Stimulated activated CD4-positive, alpha-beta T cell treated with anti-CD3 and anti-CD28 coated beads, TNF-alpha, amount 100 ng/mL, for 48 hours (primary cell): ENCODE measurements around the gene PRSS22.
A peak's percentile ranks its signal among the peaks of the same experiment; 100 is the strongest.

Experiments used
- DNase-seq, 3 donors: peaks; one replicate each; pipeline ENCODE4 v3.0.0-alpha.2; 2020; ENCODE audit warnings: low read depth in 3 of 3

The PRSS22 gene

DNA sequence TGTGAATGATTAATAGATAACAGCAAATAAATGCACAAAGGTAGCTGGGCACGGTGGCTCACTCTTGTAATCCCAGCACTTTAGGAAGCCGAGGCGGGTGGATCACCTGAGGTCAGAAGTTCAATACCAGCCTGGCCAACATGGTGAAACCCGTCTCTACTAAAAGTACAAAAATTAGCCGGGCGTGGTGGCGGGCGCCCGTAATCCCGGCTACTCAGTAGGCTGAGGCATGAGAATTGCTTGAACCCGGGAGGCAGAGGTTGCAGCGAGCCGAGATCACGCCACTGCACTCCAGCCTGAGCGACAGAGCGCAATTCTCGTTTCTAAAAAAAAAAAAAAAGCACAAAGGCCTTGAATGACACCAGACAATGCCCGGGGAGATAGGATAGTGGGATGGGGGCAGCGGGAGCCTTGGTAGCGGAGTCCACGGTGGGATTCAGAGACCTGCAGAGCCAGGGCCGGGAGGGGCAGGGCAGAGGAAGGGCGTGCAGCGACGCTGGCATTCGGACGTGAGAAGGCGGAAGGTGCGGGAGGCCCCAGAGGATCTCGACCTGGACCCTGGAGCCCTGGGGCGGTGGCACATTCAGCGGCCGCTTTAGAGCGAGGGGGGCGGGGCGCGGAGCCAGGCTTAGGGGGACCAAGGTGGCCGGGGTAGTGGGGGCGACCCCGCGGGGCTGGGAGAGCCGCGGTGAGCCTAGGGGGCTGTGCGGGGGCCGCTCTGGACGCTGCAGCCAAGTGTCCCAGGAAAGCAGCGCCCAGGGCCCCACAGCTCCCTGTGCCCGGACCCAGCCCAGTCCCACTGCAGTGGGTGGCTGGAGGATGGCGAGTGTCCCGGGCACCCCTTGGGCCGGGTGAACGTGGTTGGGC, 24.0 kb upstream of the PRSS22 start:
- DNase-seq: no peak

- DNase-seq: no peak
Observed at GRCh38 chr16:2879854-2880508, 22.0 kb upstream of the PRSS22 start.

DNA sequence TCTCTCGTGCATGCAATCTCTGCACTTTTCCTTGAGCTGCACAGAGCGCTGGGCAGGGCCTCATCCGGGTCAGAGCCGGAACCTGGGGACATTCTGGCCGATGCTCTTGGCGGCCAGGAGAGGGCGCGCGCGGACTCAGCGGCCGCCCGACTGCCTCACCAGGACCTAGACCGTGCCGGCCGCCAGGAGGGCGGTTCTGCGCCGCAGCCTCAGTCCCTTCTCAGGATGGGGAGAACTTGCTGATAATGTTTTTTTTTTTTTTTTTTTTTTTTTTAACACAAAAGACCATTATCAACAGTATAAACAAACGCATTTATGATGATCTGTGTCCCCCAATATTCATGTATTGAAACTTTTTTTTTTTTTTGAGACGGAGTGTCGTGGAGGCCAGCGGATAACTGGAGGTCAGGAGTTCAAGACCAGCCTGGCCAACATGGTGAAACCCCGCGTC, 17.0 kb upstream of the PRSS22 start:
- DNase-seq: peak; percentile 37 to 58 (median 46)

DNA sequence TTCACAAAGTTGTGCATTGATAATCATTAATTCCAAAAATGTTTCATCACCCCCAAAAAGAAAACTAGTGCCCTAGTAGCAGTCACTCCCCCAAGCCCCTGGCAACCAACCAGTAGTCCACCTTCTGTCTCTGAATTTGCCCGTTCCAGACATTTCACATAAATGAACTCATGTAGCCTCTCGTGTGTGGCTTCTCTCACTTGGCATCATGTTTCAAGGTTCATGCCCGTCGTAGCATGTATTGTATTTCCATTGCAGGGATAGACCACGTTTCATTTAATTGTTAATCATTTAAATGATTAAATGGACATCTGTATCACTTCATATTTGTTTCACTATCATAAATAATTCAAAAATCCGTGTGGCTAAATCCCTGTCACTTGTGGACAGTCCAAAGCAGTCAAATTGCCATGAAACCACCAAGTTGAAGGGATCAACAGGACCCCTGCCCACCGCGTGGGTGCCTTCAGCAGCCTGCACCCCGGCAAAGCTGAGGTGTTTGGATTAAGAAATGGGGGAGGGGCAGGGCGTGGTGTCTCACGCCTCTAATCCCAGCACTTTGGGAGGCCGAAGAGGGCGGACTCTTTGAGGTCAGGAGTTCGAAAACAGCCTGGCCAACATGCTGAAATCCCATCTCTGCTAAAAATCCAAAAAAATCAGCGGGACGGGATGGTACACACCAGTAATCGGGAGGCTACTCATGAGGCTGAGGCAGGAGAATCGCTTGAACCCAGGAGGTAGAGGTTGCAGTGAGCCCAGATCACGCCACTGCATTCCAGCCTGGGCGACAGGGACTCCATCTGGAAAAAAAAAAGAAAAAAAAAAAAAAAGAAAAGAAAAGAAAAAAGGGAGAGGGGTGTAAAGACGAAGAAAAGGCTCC, 16.3 kb upstream of the PRSS22 start:
- no peak for DNase-seq

- no peak for DNase-seq
Observed at GRCh38 chr16:2871926-2872325, 14.0 kb upstream of the PRSS22 start.

DNA sequence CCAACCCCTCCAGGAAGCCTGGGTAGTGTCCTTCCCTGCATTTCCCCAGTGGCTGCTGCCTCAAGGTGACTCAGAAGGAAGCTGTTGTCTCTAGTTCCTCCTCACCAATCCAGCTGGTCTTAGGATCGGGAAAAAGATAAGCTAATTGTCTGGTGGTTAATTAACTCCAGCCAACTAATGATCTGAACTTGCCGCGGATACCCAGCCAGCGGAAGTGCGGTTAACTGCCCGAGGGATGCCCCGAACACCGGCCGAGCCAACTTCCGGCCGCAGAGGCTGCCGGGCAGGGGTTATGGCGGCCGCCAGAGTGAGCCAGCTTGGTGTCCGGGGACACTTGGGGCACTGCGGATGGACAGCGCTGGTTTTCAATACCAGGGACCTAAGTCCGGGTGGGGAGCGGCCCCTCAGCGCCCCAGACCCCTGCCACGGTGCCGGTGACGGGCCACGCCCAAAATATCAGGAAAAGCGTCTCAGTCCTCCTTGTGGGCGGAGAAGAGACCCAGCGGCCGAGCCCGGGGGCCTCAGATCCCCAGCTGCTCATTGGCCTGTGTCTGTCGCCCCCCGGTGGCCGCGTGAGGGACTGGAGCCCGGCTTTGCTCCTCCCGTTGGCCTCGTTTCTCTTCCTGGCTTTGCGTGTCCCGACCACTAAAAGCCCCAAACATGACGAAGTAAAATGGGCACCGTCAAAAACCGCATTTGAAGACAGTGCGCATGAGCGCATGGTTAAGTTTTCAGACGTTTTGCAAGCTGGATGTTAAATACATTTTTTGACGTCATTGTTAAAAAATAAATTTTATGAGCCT, 10.2 kb upstream of the PRSS22 start:
- DNase-seq: peak; percentile 90 to 96 (median 95)

DNA sequence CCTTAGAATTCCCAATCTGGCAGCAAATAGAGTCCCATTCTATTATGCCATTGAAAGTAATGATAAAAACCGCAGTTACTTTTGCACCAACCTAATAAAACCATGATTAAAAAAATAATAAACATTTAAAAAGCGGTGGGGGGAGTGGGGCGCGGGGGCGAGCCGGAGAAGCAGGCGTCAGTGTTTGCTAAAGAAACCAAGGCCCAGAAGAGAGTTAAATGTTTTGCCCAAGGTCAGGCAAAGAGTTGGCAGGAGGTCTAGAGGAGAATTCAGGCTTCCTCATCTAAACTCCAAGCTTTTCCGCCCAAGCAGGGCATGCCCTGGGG, 9.7 kb upstream of the PRSS22 start:
- DNase-seq: no peak

- DNase-seq: no peak
Observed at GRCh38 chr16:2866431-2866830, 8.5 kb upstream of the PRSS22 start.

- no peak for DNase-seq
Observed at GRCh38 chr16:2865651-2866050, 7.7 kb upstream of the PRSS22 start.

DNA sequence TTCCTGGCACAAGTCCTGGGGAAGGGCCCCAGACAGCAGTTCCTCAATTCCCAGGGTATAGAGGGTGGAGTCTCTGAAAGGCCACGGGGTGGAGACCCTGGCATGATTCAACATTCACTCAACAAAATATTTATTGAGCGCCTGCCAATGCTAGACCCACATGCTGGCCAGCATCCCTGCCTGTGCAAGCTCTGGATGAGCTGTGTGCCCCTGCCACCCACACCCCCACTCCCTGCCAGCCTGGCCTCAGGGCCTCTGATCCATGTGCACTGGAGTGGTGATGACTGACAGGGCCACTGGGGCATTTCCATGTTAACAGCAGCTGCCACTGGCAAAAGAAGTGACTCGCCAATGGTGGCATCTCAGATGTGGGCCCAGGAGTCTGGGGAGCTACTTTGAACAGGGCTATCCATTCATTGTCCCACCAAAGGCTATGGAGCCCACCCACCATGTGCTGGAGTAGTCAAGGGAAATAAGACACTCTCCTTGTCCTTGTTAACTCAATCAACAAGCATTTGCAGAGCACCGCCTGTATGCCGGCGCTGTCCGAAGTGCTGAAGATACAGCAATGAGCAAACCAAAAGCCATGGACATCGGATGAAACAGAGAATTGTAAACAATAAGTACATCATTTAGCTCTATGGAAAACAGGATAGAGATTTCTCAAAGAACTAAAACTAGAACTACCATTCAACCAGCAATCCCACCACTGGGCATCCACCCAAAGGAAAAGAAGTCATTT, 3.0 kb upstream of the PRSS22 start:
- no peak for DNase-seq

DNA sequence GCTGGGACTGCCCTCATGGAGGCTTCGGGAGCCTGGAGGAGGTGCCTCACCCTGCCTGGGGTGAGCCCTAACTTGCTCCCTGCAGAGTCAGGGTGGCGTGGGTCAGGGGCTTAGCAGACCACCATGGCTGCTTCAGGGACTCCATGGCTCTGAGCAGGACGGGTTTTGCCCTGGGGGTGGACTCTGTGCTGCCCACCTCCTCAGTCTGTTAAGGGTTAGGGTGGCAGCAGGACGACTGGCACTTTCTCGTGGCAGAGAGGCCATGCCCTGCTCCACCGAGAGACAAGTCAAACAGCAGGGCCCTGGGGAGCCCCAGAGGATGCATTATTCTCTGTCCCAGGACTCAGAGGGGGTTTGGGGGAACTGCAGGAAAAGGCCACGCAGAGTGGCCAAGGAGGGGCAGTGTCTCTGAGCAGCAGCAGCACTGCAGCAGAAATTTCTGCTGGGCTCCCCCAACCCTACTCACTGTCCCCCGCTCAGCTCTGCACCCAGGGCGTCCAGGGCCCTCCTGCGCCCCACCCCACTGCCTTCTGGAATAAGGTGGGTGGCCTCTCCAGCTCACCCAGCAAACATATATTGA, 1.8 kb upstream of the PRSS22 start:
- no peak for DNase-seq

DNA sequence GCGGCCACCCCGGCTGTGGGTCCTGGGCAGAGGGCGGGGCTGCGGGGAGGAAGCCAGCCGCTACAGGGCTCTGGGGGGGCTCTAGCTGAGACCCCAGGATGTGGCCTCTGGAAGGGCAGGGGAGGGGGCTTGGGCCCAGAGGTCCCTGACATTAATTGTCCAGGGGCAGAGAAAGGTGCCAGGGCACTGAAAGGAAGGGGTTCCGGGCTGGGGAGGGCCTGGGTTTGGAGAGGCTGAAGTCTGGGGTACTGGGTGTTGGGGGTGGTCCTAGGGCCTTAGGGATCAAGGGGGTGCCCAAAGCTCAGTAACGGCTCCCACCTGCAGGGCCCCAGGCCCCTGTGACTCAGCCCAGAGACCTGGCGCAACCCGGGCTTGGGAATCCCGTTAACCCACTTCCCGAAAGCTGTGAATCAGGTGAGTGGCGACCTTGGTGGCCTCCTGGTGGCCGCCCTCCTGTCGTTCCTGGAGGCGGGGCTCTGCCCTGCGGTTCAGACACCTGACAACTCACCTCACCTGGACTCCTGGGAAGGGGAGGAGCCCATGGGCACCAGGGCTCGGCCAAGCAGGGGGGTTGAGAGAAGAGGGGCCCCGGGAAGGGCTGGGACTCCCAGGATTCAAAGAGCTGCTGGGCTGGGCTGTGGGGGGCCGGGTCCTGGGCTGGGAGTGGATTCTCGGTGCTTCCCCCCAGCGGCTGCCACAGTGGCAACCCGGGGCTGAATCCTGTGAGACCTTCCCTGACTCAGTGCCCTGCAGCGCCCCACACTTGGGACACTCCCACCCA, 465 bp upstream of the PRSS22 start:
- DNase-seq: no peak

- no peak for DNase-seq
Observed at GRCh38 chr16:2856686-2857450, 1.1 kb downstream of the PRSS22 start.

DNA sequence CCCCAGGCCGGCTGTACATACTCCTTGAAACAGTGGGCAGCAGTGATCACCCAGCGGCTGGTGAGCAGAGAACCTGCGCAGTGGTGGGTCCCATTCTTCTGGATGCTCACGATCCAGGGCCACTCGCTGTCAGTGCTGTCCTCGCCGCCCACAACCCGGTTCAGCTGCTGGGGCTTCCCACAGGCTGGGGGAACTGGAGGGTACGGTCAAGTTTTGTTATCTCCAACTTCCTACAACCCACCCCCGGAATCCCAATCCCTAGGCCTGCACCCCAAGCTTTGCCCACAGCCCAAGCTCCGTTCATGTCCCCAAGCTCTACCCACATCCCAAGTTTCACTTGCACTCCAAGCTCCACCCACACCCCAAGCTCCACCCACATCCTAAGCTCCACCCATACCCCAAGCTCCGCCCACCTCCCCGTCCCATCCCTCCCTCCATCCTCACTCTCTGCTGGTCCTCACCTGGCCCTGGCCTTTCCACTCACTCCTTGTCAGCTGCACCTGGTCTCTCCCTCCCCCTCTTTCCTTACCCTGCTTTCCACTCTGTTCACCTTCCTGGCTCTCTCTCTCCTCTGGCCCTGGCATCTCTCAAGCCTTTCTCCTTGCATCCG, 1.8 kb downstream of the PRSS22 start:
- no peak for DNase-seq

GRCh38 chr16:2855536-2855935, 2.4 kb downstream of the PRSS22 start:
- no peak for DNase-seq

DNA sequence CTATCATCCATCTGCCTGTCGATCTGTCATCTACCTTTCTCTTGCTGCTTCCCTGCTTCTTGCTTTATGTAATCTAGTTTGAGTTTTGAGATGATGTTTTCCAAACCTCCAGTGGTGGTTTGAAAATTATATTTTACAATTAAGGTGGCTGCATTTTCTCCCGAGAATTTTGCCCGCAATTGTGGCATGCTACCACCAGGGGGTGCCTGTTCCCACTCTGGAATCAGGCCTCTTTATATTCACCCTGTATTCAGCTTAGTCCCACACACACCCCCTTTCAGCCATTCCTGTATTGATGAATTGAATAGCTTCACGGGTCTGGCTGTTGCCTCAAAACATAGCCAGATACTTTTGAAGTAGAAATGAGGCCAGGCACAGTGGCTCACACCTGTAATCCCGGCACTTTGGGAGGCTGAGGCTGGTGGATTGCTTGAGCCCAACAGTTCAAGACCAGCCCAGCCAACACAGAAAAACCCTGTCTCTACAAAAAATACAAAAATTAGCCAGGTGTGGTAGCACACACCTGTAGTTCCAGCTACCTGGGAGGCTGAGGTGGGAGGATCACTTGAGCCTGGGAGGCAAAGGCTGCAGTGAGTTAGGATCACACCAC, 3.2 kb downstream of the PRSS22 start:
- no peak for DNase-seq

DNA sequence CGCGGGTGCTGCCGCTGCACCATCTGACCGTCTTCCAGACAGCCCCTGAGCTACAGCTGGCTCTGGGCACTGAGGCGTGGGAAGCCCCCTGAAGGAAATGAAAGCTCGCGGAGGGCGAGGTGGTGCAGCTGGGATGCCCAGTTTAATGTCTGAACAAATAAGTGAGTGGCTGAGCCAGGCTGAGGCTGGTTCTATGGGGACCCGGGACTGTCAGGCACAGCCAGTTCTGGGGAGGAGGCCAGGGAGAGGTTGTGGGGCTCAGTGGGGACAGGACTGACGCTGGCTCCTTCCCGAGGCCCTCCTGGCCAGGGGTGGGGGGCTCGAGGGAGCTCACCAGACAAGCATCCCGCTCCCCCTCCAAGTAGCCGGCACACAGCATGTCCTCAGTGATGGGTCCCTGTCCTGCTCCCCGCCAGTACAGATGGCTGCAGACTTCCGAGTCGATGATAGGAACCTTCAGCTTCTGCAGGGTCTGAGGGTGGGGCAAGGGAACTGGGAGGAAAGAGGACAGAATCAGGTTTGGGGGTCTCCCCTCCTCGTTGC, 4.4 kb downstream of the PRSS22 start:
- DNase-seq: no peak
